Measurements from ENCODE around the gene OR2T4.

Gene OR2T4

GRCh38 chr1:248361121-248361715, at the start of gene OR2T4:
Gene OR2T4, plus strand, starts transcription at chr1:248361665. Its CDS starts 0 bp downstream, at chr1:248361665.
- no peak for DNase-seq

- no peak for DNase-seq
These were observed 44.7 kb upstream of the OR2T4 start for GRCh38 chr1:248316796-248317195.

GRCh38 chr1:248324468-248324867, 37.0 kb upstream of the OR2T4 start, which contains the start of gene OR2M7:
Gene OR2M7, minus strand, starts transcription at chr1:248324568. Its CDS starts 0 bp downstream, at chr1:248324568.
- DNase-seq: no peak

- DNase-seq: no peak
These were observed 18.0 kb upstream of the OR2T4 start for GRCh38 chr1:248343451-248343850.

- DNase-seq: no peak
These were observed 13.0 kb upstream of the OR2T4 start, which contains the start of gene OR14C36 for GRCh38 chr1:248348475-248348874. Gene OR14C36, plus strand, starts transcription at chr1:248348775. Its CDS starts 0 bp downstream, at chr1:248348775.

GRCh38 chr1:248359415-248359814, 2.0 kb upstream of the OR2T4 start:
- DNase-seq: no peak

GRCh38 chr1:248366609-248367008, 5.1 kb downstream of the OR2T4 start:
- DNase-seq: no peak

GRCh38 chr1:248372394-248372793, 10.9 kb downstream of the OR2T4 start:
- DNase-seq: no peak

GRCh38 chr1:248373761-248374160, 12.3 kb downstream of the OR2T4 start:
- DNase-seq: no peak

- no peak for DNase-seq
These were observed 14.0 kb downstream of the OR2T4 start, which contains the start of gene OR2T6 for GRCh38 chr1:248375446-248375845. Gene OR2T6, plus strand, starts transcription at chr1:248375746. Its CDS starts 11,863 bp downstream, at chr1:248387609.

- no peak for DNase-seq
These were observed 15.5 kb downstream of the OR2T4 start for GRCh38 chr1:248376916-248377315.

GRCh38 chr1:248380854-248381253, 19.4 kb downstream of the OR2T4 start:
- no peak for DNase-seq

GRCh38 chr1:248388426-248388825, 27.0 kb downstream of the OR2T4 start:
- no peak for DNase-seq

GRCh38 chr1:248393050-248393449, 31.6 kb downstream of the OR2T4 start:
- no peak for DNase-seq

GRCh38 chr1:248402748-248403147, 41.3 kb downstream of the OR2T4 start, which contains the start of gene OR2T1:
Gene OR2T1, plus strand, starts transcription at chr1:248403048. Its CDS starts 3,100 bp downstream, at chr1:248406148.
- no peak for DNase-seq

GRCh38 chr1:248404024-248404423, 42.6 kb downstream of the OR2T4 start:
- DNase-seq: no peak

GRCh38 chr1:248406721-248407692, 45.5 kb downstream of the OR2T4 start:
- no peak for DNase-seq

All from CD4-positive, alpha-beta T cell treated with Interleukin-21 for 1 hour (primary cell).